HG03066 (cell line): Measurements from ENCODE around the gene LINGO4.
A peak's percentile ranks its signal among the peaks of the same experiment; 100 is the strongest.

Source experiments
- ATAC-seq: cut with Tn5 transposase; IDR thresholded peaks from one replicate; pipeline ENCODE4 v1.9.1; 2021; ENCODE audit warnings: low read depth; ENCODE audit not compliant: unreplicated experiment

Gene LINGO4

GRCh38 chr1:151815716-151816327, 10.6 kb upstream of the LINGO4 start:
- ATAC-seq, result no peak

- ATAC-seq, result no peak
Measured at GRCh38 chr1:151814971-151815545, 9.8 kb upstream of the LINGO4 start.

- no peak for ATAC-seq
Measured at GRCh38 chr1:151814426-151814825, 9.2 kb upstream of the LINGO4 start.

- no peak for ATAC-seq
Measured at GRCh38 chr1:151813271-151813977, 8.2 kb upstream of the LINGO4 start.

- ATAC-seq, result no peak
Measured at GRCh38 chr1:151811181-151811580, 6.0 kb upstream of the LINGO4 start.

GRCh38 chr1:151809985-151810556, 4.9 kb upstream of the LINGO4 start:
- no peak for ATAC-seq

GRCh38 chr1:151809290-151809984, 4.2 kb upstream of the LINGO4 start:
- no peak for ATAC-seq

GRCh38 chr1:151807766-151808165, 2.5 kb upstream of the LINGO4 start:
- no peak for ATAC-seq

GRCh38 chr1:151807131-151807530, 1.9 kb upstream of the LINGO4 start:
- ATAC-seq, result no peak

- ATAC-seq, result no peak
Measured at GRCh38 chr1:151806170-151806569, 951 bp upstream of the LINGO4 start.

GRCh38 chr1:151803915-151804314, 1.3 kb downstream of the LINGO4 start:
- ATAC-seq, result no peak

GRCh38 chr1:151803164-151803563, 2.1 kb downstream of the LINGO4 start:
- no peak for ATAC-seq

GRCh38 chr1:151802372-151802771, 2.8 kb downstream of the LINGO4 start:
- ATAC-seq, result no peak

GRCh38 chr1:151801846-151802245, 3.4 kb downstream of the LINGO4 start:
- ATAC-seq, result no peak

- ATAC-seq, result no peak
Measured at GRCh38 chr1:151801310-151801820, 3.9 kb downstream of the LINGO4 start.

GRCh38 chr1:151800830-151801229, 4.4 kb downstream of the LINGO4 start:
- no peak for ATAC-seq

GRCh38 chr1:151799179-151800022, 5.8 kb downstream of the LINGO4 start:
- no peak for ATAC-seq

- ATAC-seq, result no peak
Measured at GRCh38 chr1:151798571-151798970, 6.6 kb downstream of the LINGO4 start.

- peak; percentile 21 for ATAC-seq
Measured at GRCh38 chr1:151790940-151791651, 14.1 kb downstream of the LINGO4 start.
